SK-N-SH (cell line): ENCODE results near the gene P3R3URF. TPM values are rescaled to one million over a fixed set of nuclear protein-coding genes. Genes with fewer than 3 reads are reported as not detected.

Experiments used
- CTCF ChIA-PET: fragments of 300-600, 350-600 bp; formaldehyde crosslinking; extraction: SDS; loops from one replicate; lab custom pipeline; 2021; lab: Yijun Ruan, JAX
- POLR2A ChIA-PET: fragments of 350-600 bp; sonication (Branson Sonifier 250); formaldehyde crosslinking; extraction: SDS; loops from one replicate; lab custom pipeline; 2020; ENCODE audit warnings: antibody characterized with exemption, inconsistent platforms; lab: Yijun Ruan, JAX
- DNase-seq: peaks from one replicate; pipeline ENCODE4 v3.0.0; 2012
- H2AFZ ChIP-seq: fragments of 200-600 bp; sonication (generic); 2 replicates; pipeline ENCODE4 v1.8.1; 2016; ENCODE audit warnings: antibody characterized with exemption, mild to moderate bottlenecking, low read depth
- H3F3A ChIP-seq: fragments of 200-600 bp; sonication (generic); replicated peaks from 2 replicates; pipeline ENCODE3; 2016; ENCODE audit warnings: antibody characterized with exemption, mild to moderate bottlenecking; ENCODE audit not compliant: insufficient read depth
- H3K27ac ChIP-seq, 2 experiments: fragments of 200-500 bp in 1 of 2; fragments of 200-600 bp in 1 of 2; sonication (Bioruptor generic) in 1 of 2; sonication (generic), shearing (Covaris generic) in 1 of 2; 2 replicates each; pipeline versions ENCODE4 v1.5.1 to v1.6.1; 2014 to 2016; ENCODE audit warnings: low read depth in 2 of 2, inconsistent platforms in 1 of 2, low read length in 1 of 2, mild to moderate bottlenecking in 1 of 2, mixed read lengths in 1 of 2
- H3K27me3 ChIP-seq: fragments of 200-600 bp; sonication (generic), shearing (Covaris generic); 2 replicates; pipeline ENCODE4 v1.6.1; 2016; ENCODE audit warnings: mixed run types; ENCODE audit not compliant: insufficient read depth
- H3K36me3 ChIP-seq, 2 experiments: fragments of 200-500 bp in 1 of 2; fragments of 200-600 bp in 1 of 2; sonication (Bioruptor generic) in 1 of 2; sonication (generic) in 1 of 2; replicated peaks in 1 of 2; 2 replicates each; pipeline versions ENCODE3 to v1.5.1; 2014 to 2016; ENCODE audit warnings: low read length in 1 of 2, mild to moderate bottlenecking in 1 of 2; ENCODE audit not compliant: insufficient read depth in 2 of 2, control insufficient read depth in 1 of 2
- H3K4me1 ChIP-seq, 2 experiments: fragments of 200-500 bp in 1 of 2; fragments of 200-600 bp in 1 of 2; sonication (Bioruptor generic) in 1 of 2; sonication (generic), shearing (Covaris generic) in 1 of 2; 2 replicates each; pipeline versions ENCODE4 v1.5.1 to v1.6.1; 2014 to 2016; ENCODE audit warnings: low read depth in 1 of 2, low read length in 1 of 2, mixed run types in 1 of 2; ENCODE audit not compliant: insufficient read depth in 2 of 2, control insufficient read depth in 1 of 2
- H3K4me2 ChIP-seq: fragments of 200-600 bp; sonication (generic), shearing (Covaris generic); 2 replicates; pipeline ENCODE4 v1.6.1; 2017; ENCODE audit warnings: mixed run types
- H3K4me3 ChIP-seq, 2 experiments: fragments of 200-500 bp in 1 of 2; fragments of 200-600 bp in 1 of 2; sonication (Bioruptor generic) in 1 of 2; sonication (generic), shearing (Covaris generic) in 1 of 2; 2 replicates each; pipeline versions ENCODE4 v1.5.1 to v1.8.1; 2014 to 2016; ENCODE audit warnings: low read depth in 2 of 2, inconsistent platforms in 1 of 2, low read length in 1 of 2, mild to moderate bottlenecking in 1 of 2, mixed read lengths in 1 of 2, moderate library complexity in 1 of 2
- H3K79me2 ChIP-seq: fragments of 200-600 bp; sonication (generic); 2 replicates; pipeline ENCODE4 v1.8.1; 2017; ENCODE audit warnings: mild to moderate bottlenecking; ENCODE audit not compliant: insufficient read depth
- H3K9ac ChIP-seq: fragments of 200-600 bp; sonication (generic); 2 replicates; pipeline ENCODE4 v1.6.1; 2017; ENCODE audit warnings: mixed run types
- H3K9me2 ChIP-seq: fragments of 200-600 bp; sonication (generic); 2 replicates; pipeline ENCODE4 v1.6.1; 2017; ENCODE audit warnings: mixed run types
- H3K9me3 ChIP-seq: fragments of 200-600 bp; sonication (generic); 2 replicates; pipeline ENCODE4 v1.6.1; 2017; ENCODE audit warnings: mixed run types, mild to moderate bottlenecking, moderate library complexity
- H4K20me1 ChIP-seq: fragments of 200-600 bp; sonication (generic); 2 replicates; pipeline ENCODE4 v1.6.1; 2017; ENCODE audit warnings: mild to moderate bottlenecking, mixed run types; ENCODE audit not compliant: insufficient read depth
- EP300 ChIP-seq, 2 experiments: IDR thresholded peaks; 2 replicates each; pipeline versions ENCODE4 v1.4.0 to v1.6.1; 2012; ENCODE audit warnings: borderline replicate concordance in 1 of 2, low read depth in 1 of 2, low read length in 1 of 2
- FOSL2 ChIP-seq: IDR thresholded peaks from 2 replicates; pipeline ENCODE4 v1.4.0; 2012; ENCODE audit warnings: low read depth, mild to moderate bottlenecking, moderate library complexity, borderline replicate concordance
- GATA2 ChIP-seq: sonication (generic); formaldehyde crosslinking; IDR thresholded peaks from 2 replicates; pipeline ENCODE4 v1.5.0; 2020; ENCODE audit warnings: mild to moderate bottlenecking, missing genetic modification reagents
- JUND ChIP-seq: IDR thresholded peaks from 2 replicates; pipeline ENCODE4 v1.4.0; 2012
- RCOR1 ChIP-seq: fragments of 150-350 bp; IDR thresholded peaks from 2 replicates; pipeline ENCODE4 v1.6.1; 2017; ENCODE audit warnings: antibody characterized with exemption, low read length
- RFX5 ChIP-seq: IDR thresholded peaks from 2 replicates; pipeline ENCODE4 v1.6.1; 2012; ENCODE audit warnings: mild to moderate bottlenecking, improper control_type of control experiment, low read length
- SIN3A ChIP-seq: IDR thresholded peaks from 2 replicates; pipeline ENCODE4 v1.6.1; 2012; ENCODE audit warnings: low read depth, mild to moderate bottlenecking, low read length, moderate library complexity, borderline replicate concordance
- TCF12 ChIP-seq: IDR thresholded peaks from 2 replicates; pipeline ENCODE4 v1.4.0; 2012
- WGBS: methylation state at CpG from one replicate; pipeline ENCODE4 v1.1.6; 2017; ENCODE audit warnings: low lambda C conversion rate; 5-methylcytosine and 5-hydroxymethylcytosine counted together
- polyA plus RNA-seq, 3 experiments: library from polyadenylated mRNA; depleted of rRNA; stranded (reverse); fragments of >200 nt; gene quantifications; 2 replicates each; pipeline ENCODE4 v1.2.3, GENCODE V29; 2012
- TF ChIP-seq, protein P1 (sequence below): IDR thresholded peaks from 2 replicates; pipeline ENCODE4 v1.6.1; 2012; ENCODE audit warnings: mild to moderate bottlenecking, low read depth, low read length, moderate library complexity
- TF ChIP-seq, protein P2 (sequence below): IDR thresholded peaks from 2 replicates; pipeline ENCODE4; 2012

Gene P3R3URF
- polyA plus RNA-seq, 1 of the 3 experiments (the other 2 are of a cell fraction), result not detected

DNA sequence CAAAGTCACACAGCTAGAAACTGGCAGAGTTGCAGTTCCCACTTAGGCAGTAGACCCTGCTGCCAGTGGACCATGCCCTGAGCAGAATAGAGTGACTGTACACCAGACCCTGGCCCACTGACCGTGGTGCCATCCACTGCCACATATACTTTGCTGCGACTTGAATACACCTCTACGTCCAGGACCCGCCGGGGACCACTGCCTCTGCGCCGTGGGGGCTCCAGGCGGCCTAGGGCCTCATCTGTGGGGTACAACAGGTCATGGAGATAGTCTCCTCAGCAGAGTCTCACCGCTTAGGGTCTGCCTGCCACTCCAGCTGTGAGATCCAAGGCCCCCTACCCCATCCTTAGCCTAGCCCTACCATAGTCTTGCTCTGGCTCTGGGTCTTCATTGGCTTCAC is 20.3 kb upstream of the P3R3URF start (continued):
- no peak for TF ChIP-seq GATA2 (CRISPR knock-in tag)

DNA sequence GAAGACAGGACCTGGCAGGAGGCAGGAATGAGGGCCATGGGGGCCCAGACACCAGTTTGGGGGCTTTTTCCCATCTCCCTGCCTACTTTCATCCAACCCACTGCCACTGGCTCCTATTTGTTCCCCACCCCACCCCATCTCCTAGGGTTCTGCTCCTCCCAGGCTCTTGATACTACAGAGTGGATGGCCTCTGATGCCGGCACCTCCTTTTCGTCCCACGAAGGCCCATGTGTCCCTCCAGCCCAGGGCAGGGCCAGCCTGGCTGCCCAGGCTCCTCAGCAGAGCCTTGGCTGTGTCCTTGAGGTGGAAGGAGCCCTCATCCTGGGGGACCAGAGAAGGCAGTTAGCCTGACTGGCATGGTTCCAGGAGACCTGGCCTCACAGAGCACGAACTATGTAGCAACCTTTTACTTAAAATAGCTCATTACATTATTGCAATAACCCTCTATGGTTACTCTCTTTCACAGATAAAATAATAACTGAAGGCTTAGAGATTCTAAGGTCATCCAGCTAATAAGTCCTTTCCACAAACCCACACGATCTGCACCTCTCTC is 18.4 kb upstream of the P3R3URF start:
- no peak overlapping the region for H3K27ac ChIP-seq
- H3K9me2 ChIP-seq, result no peaks in the 10 kb centered on the region
- TF ChIP-seq RCOR1 (no peak), JUND (no peak), TCF12 (no peak), FOSL2 (no peak), SIN3A (no peak), RFX5 (no peak)
- TF ChIP-seq, protein P1, sequence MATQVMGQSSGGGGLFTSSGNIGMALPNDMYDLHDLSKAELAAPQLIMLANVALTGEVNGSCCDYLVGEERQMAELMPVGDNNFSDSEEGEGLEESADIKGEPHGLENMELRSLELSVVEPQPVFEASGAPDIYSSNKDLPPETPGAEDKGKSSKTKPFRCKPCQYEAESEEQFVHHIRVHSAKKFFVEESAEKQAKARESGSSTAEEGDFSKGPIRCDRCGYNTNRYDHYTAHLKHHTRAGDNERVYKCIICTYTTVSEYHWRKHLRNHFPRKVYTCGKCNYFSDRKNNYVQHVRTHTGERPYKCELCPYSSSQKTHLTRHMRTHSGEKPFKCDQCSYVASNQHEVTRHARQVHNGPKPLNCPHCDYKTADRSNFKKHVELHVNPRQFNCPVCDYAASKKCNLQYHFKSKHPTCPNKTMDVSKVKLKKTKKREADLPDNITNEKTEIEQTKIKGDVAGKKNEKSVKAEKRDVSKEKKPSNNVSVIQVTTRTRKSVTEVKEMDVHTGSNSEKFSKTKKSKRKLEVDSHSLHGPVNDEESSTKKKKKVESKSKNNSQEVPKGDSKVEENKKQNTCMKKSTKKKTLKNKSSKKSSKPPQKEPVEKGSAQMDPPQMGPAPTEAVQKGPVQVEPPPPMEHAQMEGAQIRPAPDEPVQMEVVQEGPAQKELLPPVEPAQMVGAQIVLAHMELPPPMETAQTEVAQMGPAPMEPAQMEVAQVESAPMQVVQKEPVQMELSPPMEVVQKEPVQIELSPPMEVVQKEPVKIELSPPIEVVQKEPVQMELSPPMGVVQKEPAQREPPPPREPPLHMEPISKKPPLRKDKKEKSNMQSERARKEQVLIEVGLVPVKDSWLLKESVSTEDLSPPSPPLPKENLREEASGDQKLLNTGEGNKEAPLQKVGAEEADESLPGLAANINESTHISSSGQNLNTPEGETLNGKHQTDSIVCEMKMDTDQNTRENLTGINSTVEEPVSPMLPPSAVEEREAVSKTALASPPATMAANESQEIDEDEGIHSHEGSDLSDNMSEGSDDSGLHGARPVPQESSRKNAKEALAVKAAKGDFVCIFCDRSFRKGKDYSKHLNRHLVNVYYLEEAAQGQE, result no peak
- TF ChIP-seq, protein P2, sequence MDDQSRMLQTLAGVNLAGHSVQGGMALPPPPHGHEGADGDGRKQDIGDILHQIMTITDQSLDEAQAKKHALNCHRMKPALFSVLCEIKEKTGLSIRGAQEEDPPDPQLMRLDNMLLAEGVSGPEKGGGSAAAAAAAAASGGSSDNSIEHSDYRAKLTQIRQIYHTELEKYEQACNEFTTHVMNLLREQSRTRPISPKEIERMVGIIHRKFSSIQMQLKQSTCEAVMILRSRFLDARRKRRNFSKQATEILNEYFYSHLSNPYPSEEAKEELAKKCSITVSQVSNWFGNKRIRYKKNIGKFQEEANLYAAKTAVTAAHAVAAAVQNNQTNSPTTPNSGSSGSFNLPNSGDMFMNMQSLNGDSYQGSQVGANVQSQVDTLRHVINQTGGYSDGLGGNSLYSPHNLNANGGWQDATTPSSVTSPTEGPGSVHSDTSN, result no peak
- TF ChIP-seq, all 33 proteins: peak for 0
- no peak overlapping the region for H3K4me2 ChIP-seq
- peaks cover 5 to 59% of the 10 kb centered on the region in 2 experiments for H3K36me3 ChIP-seq
- peaks cover 33% of the 10 kb centered on the region for H3K79me2 ChIP-seq
- 89% methylated on average over 5 of the region's 5 CpGs for WGBS
- DNase-seq, result no peak
- CTCF ChIA-PET, result interaction anchor here (0.5 to 1.2 kb wide), 3 partner anchors 15 to 157 kb away, joined by 3 to 4 read pairs (median 4); no protein-coding TSS in a partner anchor
- no peaks in the 10 kb centered on the region for H3K9me3 ChIP-seq
- H3F3A ChIP-seq, result peaks cover 7% of the 10 kb centered on the region
- POLR2A ChIA-PET, result interaction anchor here (1.1 kb wide), 1 partner anchor 10 kb away, joined by 4 read pairs; no protein-coding TSS in a partner anchor
- H3K4me3 ChIP-seq, result no peak overlapping the region
- peaks cover 5 to 14% of the 10 kb centered on the region in 2 experiments; a peak in 2 of 4 replicates for H3K4me1 ChIP-seq
- H3K27me3 ChIP-seq, result no peaks in the 10 kb centered on the region
- no peaks in the 10 kb centered on the region for H4K20me1 ChIP-seq
- H2AFZ ChIP-seq, result no peak overlapping the region
- H3K9ac ChIP-seq, result no peak overlapping the region

GRCh38 chr1:46193984-46194570 is 17.8 kb upstream of the P3R3URF start:
- Histone ChIP-seq H3K9me3 (no peaks in the 10 kb centered on the region), H3K4me1 (peaks cover 5 to 14% of the 10 kb centered on the region in 2 experiments; a peak in 2 of 4 replicates), H3K27me3 (no peaks in the 10 kb centered on the region), H3K9me2 (no peaks in the 10 kb centered on the region), H3F3A (peaks cover 3% of the 10 kb centered on the region), H3K4me2 (no peak overlapping the region), H3K27ac (no peak overlapping the region), H2AFZ (no peak overlapping the region), H3K9ac (no peak overlapping the region), H3K79me2 (peaks cover 33% of the 10 kb centered on the region), H4K20me1 (no peaks in the 10 kb centered on the region), H3K36me3 (peaks cover 10 to 63% of the 10 kb centered on the region in 2 experiments), H3K4me3 (no peak overlapping the region)
- TF ChIP-seq EP300 (IDR thresholded peaks at IDR 0.05; ENCODE audit: borderline replicate concordance in 1 of 2, low read depth in 1 of 2, low read length in 1 of 2), result no peak
- TF ChIP-seq FOSL2, result no peak
- TF ChIP-seq RCOR1, result no peak
- DNase-seq, result no peak
- CTCF ChIA-PET, result interaction anchor here (1.1 kb wide), 1 partner anchor 14 kb away, joined by 4 read pairs; no protein-coding TSS in a partner anchor
- POLR2A ChIA-PET, result interaction anchor here (1.1 kb wide), 1 partner anchor 9 kb away, joined by 4 read pairs; no protein-coding TSS in a partner anchor
- 91% methylated on average over 7 of the region's 9 CpGs for WGBS
